A549 (cell line): ENCODE results near the gene HSD17B4. TPM values are rescaled to one million over a fixed set of nuclear protein-coding genes. Genes with fewer than 3 reads are reported as not detected.

ENCODE experiments used
- ATAC-seq, 2 experiments: fragments of 200-7000 bp in 1 of 2; fragments of >200 bp in 1 of 2; cut with Nextera tagmentation in 1 of 2; cut with Tn5 transposase in 1 of 2; 3 replicates each; pipeline versions ENCODE4 v1.8.0 to v1.9.1; 2018 to 2020; ENCODE audit warnings: mild to moderate bottlenecking in 1 of 2, moderate library complexity in 1 of 2
- CTCF ChIA-PET: fragments of 300-600 bp; sonication (Branson Sonifier 250); formaldehyde crosslinking; extraction: SDS; loops from one replicate; lab custom pipeline; 2021; ENCODE audit warnings: antibody characterized with exemption, inconsistent platforms; lab: Yijun Ruan, JAX
- POLR2A ChIA-PET: fragments of 350-600 bp; formaldehyde crosslinking; extraction: SDS; loops from one replicate; lab custom pipeline; 2021; ENCODE audit warnings: antibody characterized with exemption, inconsistent platforms; lab: Yijun Ruan, JAX
- DNase-seq, 2 experiments: peaks; one replicate each; pipeline versions ENCODE4 v3.0.0 to v3.0.0-alpha.2; 2011 to 2016; ENCODE audit warnings: low read depth in 1 of 2, low spot score in 1 of 2
- FAIRE-seq: peaks from 2 replicates; lab custom pipeline; 2011; peaks lifted over from hg19 to GRCh38; lab: Jason Lieb, UNC
- H3K27ac ChIP-seq, 2 experiments: fragments of >200 bp; sonication (Bioruptor Twin); formaldehyde crosslinking; 3 replicates each; pipeline ENCODE4 v1.5.1; 2016 to 2017
- H3K4me1 ChIP-seq: fragments of >200 bp; sonication (Bioruptor Twin); formaldehyde crosslinking; 3 replicates; pipeline ENCODE4 v1.6.1; 2016
- H3K4me2 ChIP-seq: fragments of >200 bp; sonication (Bioruptor Twin); formaldehyde crosslinking; 3 replicates; pipeline ENCODE4 v1.6.1; 2016
- H3K4me3 ChIP-seq: fragments of >200 bp; sonication (Bioruptor Twin); formaldehyde crosslinking; 3 replicates; pipeline ENCODE4 v1.5.1; 2016
- H3K9me3 ChIP-seq: fragments of >200 bp; sonication (Bioruptor Twin); formaldehyde crosslinking; 3 replicates; pipeline ENCODE4 v1.6.1; 2016
- BHLHE40 ChIP-seq: IDR thresholded peaks from 2 replicates; pipeline ENCODE4 v1.6.1; 2012; ENCODE audit warnings: low read depth, low read length, inconsistent platforms
- CBX8 ChIP-seq: fragments of 200-600 bp; sonication (generic); IDR thresholded peaks from 2 replicates; pipeline ENCODE4 v1.6.1; 2016
- CEBPB ChIP-seq, 2 experiments: fragments of >200 bp in 1 of 2; sonication (Bioruptor Twin) in 1 of 2; formaldehyde crosslinking in 1 of 2; IDR thresholded peaks; 2 replicates each; pipeline ENCODE4 v1.6.1; 2012 to 2016
- EHF ChIP-seq: fragments of 250-450 bp; sonication (Bioruptor Pico); IDR thresholded peaks from 2 replicates; pipeline ENCODE4 v1.5.0; 2020; ENCODE audit warnings: mild to moderate bottlenecking
- ESRRA ChIP-seq: fragments of 150-350 bp; IDR thresholded peaks from 2 replicates; pipeline ENCODE4 v1.6.1; 2014; ENCODE audit warnings: mild to moderate bottlenecking, low read length, borderline replicate concordance
- FOSB ChIP-seq: fragments of 250-450 bp; sonication (Bioruptor Pico); IDR thresholded peaks from 2 replicates; pipeline ENCODE4 v1.5.0; 2020; ENCODE audit warnings: mild to moderate bottlenecking, moderate library complexity
- GATA3 ChIP-seq: IDR thresholded peaks from 2 replicates; pipeline ENCODE4 v1.6.1; 2012; ENCODE audit warnings: borderline replicate concordance
- HOXB5 ChIP-seq: fragments of 250-450 bp; sonication (Bioruptor Pico); IDR thresholded peaks from 2 replicates; pipeline ENCODE4 v1.5.0; 2020; ENCODE audit warnings: mild to moderate bottlenecking, moderate library complexity
- NFE2L2 ChIP-seq: fragments of 150-350 bp; conservative IDR thresholded peaks from 2 replicates; pipeline ENCODE4 v1.6.1; 2014; ENCODE audit warnings: low read length
- NPAS2 ChIP-seq: fragments of 250-450 bp; sonication (Bioruptor Pico); IDR thresholded peaks from 2 replicates; pipeline ENCODE4 v1.8.0; 2022; ENCODE audit warnings: mild to moderate bottlenecking, moderate library complexity, borderline replicate concordance
- POLR2AphosphoS2 ChIP-seq: conservative IDR thresholded peaks from 2 replicates; pipeline ENCODE4 v1.6.1; 2012; ENCODE audit warnings: low read length, improper control_type of control experiment, inconsistent platforms
- RAD21 ChIP-seq, 2 experiments: fragments of >200 bp in 1 of 2; sonication (Bioruptor Twin) in 1 of 2; formaldehyde crosslinking in 1 of 2; IDR thresholded peaks in 1 of 2; conservative IDR thresholded peaks in 1 of 2; 2 replicates in 1 of 2; 3 replicates in 1 of 2; pipeline ENCODE4 v1.6.1; 2012 to 2018; ENCODE audit warnings: inconsistent platforms in 1 of 2
- RNF2 ChIP-seq: fragments of 200-600 bp; sonication (generic); IDR thresholded peaks from 2 replicates; pipeline ENCODE4 v1.6.1; 2016; ENCODE audit warnings: low read depth, mild to moderate bottlenecking, antibody characterized with exemption, moderate library complexity, borderline replicate concordance
- SREBF2 ChIP-seq: fragments of 450-650 bp; IDR thresholded peaks from 2 replicates; pipeline ENCODE4 v1.6.1; 2014; ENCODE audit warnings: mild to moderate bottlenecking, moderate library complexity
- WGBS: methylation state at CpG from one replicate; pipeline ENCODE4 v1.1.6; 2017; ENCODE audit errors: missing lambda C conversion rate; 5-methylcytosine and 5-hydroxymethylcytosine counted together
- polyA plus RNA-seq, 4 experiments: library from polyadenylated mRNA; depleted of rRNA in 3 of 4; stranded (reverse); fragments of >200 nt; fragmentation: RNase III in 1 of 4; extraction: RNeasy Plus Mini Kit Qiagen cat#74134 plus additional on column Dnase treatment in 1 of 4; gene quantifications; 2 replicates in 3 of 4; 3 replicates in 1 of 4; pipeline ENCODE4 v1.2.3, GENCODE V29; 2011 to 2017
- TF ChIP-seq, protein P1 (sequence below): fragments of >200 bp; sonication (Bioruptor Twin); formaldehyde crosslinking; IDR thresholded peaks from 2 replicates; pipeline ENCODE4 v1.6.1; 2016
- TF ChIP-seq, protein P2 (sequence below): fragments of >200 bp; sonication (Bioruptor Twin); formaldehyde crosslinking; IDR thresholded peaks from 3 replicates; pipeline ENCODE4 v1.5.1; 2016
- TF ChIP-seq, protein P3 (sequence below): fragments of 450-650 bp; IDR thresholded peaks from 2 replicates; pipeline ENCODE4 v1.6.1; 2014; ENCODE audit warnings: antibody characterized with exemption
- TF ChIP-seq, protein P4 (sequence below): fragments of 250-450 bp; sonication (Bioruptor Pico); IDR thresholded peaks from 2 replicates; pipeline ENCODE4 v1.5.0; 2021; ENCODE audit warnings: mild to moderate bottlenecking, moderate library complexity, borderline replicate concordance
- TF ChIP-seq, protein P5 (sequence below): fragments of >200 bp; sonication (Bioruptor Twin); formaldehyde crosslinking; IDR thresholded peaks from 3 replicates; pipeline ENCODE4 v1.6.1; 2016
- TF ChIP-seq, protein P6 (sequence below): IDR thresholded peaks from 2 replicates; pipeline ENCODE4 v1.6.1; 2012

Gene HSD17B4
- polyA plus RNA-seq, 2 of the 4 experiments (the other 2 are of a cell fraction): 121 to 135 TPM

DNA sequence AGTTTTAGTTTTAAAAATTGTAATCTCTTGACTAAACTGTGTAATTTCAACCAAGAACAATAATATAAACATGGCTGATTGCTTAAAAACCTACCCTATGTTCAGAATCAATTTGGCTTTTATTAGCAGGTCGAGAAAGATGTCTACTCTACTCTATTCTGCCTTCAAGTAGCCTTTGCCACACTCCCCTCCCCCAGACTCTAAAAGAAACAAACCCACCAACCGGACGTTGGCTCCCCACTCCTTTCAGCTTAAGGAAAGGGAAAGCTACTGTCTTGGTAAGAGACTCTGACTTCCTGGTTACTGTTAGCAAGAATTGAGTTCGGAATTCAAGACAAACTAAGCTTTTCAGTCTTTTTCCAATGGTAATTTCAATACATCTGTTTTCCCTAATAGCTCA lies 49.7 kb upstream of the HSD17B4 start:
- no peak for DNase-seq
- no peak overlapping the region for H3K27ac ChIP-seq
- POLR2A ChIA-PET: no interaction called here
- no peak for TF ChIP-seq FOSB (CRISPR knock-in tag)
- TF ChIP-seq, protein P1, sequence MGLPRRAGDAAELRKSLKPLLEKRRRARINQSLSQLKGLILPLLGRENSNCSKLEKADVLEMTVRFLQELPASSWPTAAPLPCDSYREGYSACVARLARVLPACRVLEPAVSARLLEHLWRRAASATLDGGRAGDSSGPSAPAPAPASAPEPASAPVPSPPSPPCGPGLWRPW: no peak
- TF ChIP-seq, protein P2, sequence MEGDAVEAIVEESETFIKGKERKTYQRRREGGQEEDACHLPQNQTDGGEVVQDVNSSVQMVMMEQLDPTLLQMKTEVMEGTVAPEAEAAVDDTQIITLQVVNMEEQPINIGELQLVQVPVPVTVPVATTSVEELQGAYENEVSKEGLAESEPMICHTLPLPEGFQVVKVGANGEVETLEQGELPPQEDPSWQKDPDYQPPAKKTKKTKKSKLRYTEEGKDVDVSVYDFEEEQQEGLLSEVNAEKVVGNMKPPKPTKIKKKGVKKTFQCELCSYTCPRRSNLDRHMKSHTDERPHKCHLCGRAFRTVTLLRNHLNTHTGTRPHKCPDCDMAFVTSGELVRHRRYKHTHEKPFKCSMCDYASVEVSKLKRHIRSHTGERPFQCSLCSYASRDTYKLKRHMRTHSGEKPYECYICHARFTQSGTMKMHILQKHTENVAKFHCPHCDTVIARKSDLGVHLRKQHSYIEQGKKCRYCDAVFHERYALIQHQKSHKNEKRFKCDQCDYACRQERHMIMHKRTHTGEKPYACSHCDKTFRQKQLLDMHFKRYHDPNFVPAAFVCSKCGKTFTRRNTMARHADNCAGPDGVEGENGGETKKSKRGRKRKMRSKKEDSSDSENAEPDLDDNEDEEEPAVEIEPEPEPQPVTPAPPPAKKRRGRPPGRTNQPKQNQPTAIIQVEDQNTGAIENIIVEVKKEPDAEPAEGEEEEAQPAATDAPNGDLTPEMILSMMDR: no peak
- no peak for TF ChIP-seq NFE2L2
- TF ChIP-seq SREBF2: no peak
- TF ChIP-seq RAD21 (conservative IDR thresholded peaks at IDR 0.05 in 1 of 2, IDR thresholded peaks at IDR 0.05 in 1 of 2): no peak
- no peak for TF ChIP-seq GATA3
- TF ChIP-seq, all 56 proteins: peak for 0
- H3K9me3 ChIP-seq: no peaks in the 10 kb centered on the region
- H3K4me3 ChIP-seq: no peak overlapping the region
- FAIRE-seq (no peak), ATAC-seq (no peak)
- CTCF ChIA-PET: interaction anchor here (0.5 to 7.2 kb wide), 3 partner anchors 10 to 415 kb away, joined by 3 to 65 read pairs (median 4); no protein-coding TSS in a partner anchor
- no peak overlapping the region for H3K4me2 ChIP-seq
- 65% methylated on average over 4 of the region's 4 CpGs for WGBS
- H3K4me1 ChIP-seq: peaks cover 18% of the 10 kb centered on the region

DNA sequence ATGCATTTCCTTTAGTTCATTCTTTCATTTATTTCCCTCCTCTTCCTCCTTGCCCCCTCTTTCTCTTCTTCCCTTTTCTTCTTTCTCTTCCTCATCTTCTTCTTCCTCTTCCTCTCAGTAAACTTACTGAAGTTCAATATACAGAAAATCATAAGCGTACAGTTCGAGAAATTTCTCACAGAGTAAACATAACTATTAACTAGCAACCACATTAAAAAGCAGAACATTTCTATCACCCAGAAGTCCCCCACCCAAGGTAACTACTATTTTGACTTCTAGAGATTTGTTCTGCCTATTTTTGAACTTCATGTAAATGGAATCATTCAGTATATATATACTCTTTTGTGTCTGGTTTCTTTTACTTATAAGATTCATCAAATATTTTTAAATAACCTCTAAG lies 48.3 kb upstream of the HSD17B4 start:
- Histone ChIP-seq H3K4me1 (peaks cover 6% of the 10 kb centered on the region), H3K4me3 (no peak overlapping the region), H3K27ac (no peak overlapping the region), H3K4me2 (no peak overlapping the region), H3K9me3 (no peaks in the 10 kb centered on the region)
- WGBS: 71% methylated on average over 2 of the region's 2 CpGs
- TF ChIP-seq GATA3: no peak
- TF ChIP-seq, protein P3, sequence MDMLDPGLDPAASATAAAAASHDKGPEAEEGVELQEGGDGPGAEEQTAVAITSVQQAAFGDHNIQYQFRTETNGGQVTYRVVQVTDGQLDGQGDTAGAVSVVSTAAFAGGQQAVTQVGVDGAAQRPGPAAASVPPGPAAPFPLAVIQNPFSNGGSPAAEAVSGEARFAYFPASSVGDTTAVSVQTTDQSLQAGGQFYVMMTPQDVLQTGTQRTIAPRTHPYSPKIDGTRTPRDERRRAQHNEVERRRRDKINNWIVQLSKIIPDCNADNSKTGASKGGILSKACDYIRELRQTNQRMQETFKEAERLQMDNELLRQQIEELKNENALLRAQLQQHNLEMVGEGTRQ: no peak
- TF ChIP-seq CEBPB (IDR thresholded peaks at IDR 0.05): no peak
- TF ChIP-seq, protein P4, sequence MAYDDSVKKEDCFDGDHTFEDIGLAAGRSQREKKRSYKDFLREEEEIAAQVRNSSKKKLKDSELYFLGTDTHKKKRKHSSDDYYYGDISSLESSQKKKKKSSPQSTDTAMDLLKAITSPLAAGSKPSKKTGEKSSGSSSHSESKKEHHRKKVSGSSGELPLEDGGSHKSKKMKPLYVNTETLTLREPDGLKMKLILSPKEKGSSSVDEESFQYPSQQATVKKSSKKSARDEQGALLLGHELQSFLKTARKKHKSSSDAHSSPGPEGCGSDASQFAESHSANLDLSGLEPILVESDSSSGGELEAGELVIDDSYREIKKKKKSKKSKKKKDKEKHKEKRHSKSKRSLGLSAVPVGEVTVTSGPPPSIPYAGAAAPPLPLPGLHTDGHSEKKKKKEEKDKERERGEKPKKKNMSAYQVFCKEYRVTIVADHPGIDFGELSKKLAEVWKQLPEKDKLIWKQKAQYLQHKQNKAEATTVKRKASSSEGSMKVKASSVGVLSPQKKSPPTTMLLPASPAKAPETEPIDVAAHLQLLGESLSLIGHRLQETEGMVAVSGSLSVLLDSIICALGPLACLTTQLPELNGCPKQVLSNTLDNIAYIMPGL (CRISPR knock-in tag): no peak
- FAIRE-seq (no peak), DNase-seq (no peak), ATAC-seq (no peak)
- POLR2A ChIA-PET: no interaction called here
- CTCF ChIA-PET: interaction anchor here (0.9 to 7.2 kb wide), 2 partner anchors 8 to 416 kb away, joined by 3 to 65 read pairs; partner anchors contain the start of gene DTWD2

DNA sequence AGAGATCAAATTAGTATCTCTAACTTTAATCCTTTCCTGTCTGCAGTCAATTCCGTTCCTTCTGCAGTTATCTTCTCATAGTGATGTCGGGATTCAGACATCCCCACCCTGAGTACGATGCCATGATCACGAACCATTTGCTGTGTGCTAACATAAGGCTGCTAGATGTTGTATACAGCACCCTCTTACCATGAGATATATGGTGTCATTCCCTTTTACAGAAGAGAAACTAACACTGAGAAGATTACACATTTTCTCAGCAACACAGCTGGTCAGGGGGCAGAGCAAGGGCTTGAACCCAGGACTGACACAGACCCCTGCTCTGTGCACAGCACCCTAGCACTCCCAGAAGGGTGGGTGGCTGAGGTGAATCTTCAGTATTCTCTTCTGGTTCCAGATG lies 46.9 kb upstream of the HSD17B4 start:
- WGBS: 59% methylated on average over 4 of the region's 4 CpGs
- TF ChIP-seq, protein P5, sequence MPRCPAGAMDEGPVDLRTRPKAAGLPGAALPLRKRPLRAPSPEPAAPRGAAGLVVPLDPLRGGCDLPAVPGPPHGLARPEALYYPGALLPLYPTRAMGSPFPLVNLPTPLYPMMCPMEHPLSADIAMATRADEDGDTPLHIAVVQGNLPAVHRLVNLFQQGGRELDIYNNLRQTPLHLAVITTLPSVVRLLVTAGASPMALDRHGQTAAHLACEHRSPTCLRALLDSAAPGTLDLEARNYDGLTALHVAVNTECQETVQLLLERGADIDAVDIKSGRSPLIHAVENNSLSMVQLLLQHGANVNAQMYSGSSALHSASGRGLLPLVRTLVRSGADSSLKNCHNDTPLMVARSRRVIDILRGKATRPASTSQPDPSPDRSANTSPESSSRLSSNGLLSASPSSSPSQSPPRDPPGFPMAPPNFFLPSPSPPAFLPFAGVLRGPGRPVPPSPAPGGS: no peak
- TF ChIP-seq SREBF2 (no peak), CBX8 (no peak), NPAS2 (no peak), HOXB5 (no peak), ESRRA (no peak), RAD21 (conservative IDR thresholded peaks at IDR 0.05 in 1 of 2, IDR thresholded peaks at IDR 0.05 in 1 of 2) (no peak), RNF2 (no peak), POLR2AphosphoS2 (no peak), EHF (no peak), BHLHE40 (no peak)
- TF ChIP-seq, protein P1: no peak
- TF ChIP-seq, protein P6, sequence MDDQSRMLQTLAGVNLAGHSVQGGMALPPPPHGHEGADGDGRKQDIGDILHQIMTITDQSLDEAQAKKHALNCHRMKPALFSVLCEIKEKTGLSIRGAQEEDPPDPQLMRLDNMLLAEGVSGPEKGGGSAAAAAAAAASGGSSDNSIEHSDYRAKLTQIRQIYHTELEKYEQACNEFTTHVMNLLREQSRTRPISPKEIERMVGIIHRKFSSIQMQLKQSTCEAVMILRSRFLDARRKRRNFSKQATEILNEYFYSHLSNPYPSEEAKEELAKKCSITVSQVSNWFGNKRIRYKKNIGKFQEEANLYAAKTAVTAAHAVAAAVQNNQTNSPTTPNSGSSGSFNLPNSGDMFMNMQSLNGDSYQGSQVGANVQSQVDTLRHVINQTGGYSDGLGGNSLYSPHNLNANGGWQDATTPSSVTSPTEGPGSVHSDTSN: no peak
- TF ChIP-seq, protein P2: no peak
- CTCF ChIA-PET: interaction anchor here (8.9 kb wide), 1 partner anchor 418 kb away, joined by 173 read pairs; the partner anchor contains the start of gene DTWD2
- POLR2A ChIA-PET: no interaction called here
- Histone ChIP-seq H3K9me3 (no peaks in the 10 kb centered on the region), H3K4me1 (no peaks in the 10 kb centered on the region), H3K4me3 (no peak overlapping the region), H3K27ac (no peak overlapping the region), H3K4me2 (no peak overlapping the region)
- FAIRE-seq (no peak), ATAC-seq (no peak), DNase-seq (no peak)
